NCI-H187 (cell line): Measurements from ENCODE around the gene RRP8.

Experiments
- DNase-seq, 2 experiments: peaks; one replicate each; lab custom pipeline; 2025; lab: John Stamatoyannopoulos, UW

Gene RRP8

GRCh38 chr11:6599881-6600390 is 3.5 kb downstream of the RRP8 start:
- no peak for DNase-seq

- no peak for DNase-seq
These were observed 4.0 kb downstream of the RRP8 start for GRCh38 chr11:6599449-6599848.

GRCh38 chr11:6598555-6598954 is 4.9 kb downstream of the RRP8 start:
- DNase-seq, result no peak

- DNase-seq, result no peak
These were observed 7.1 kb downstream of the RRP8 start for GRCh38 chr11:6596239-6596877.

GRCh38 chr11:6594142-6594768 is 9.2 kb downstream of the RRP8 start:
- no peak for DNase-seq

GRCh38 chr11:6588018-6588417 is 15.4 kb downstream of the RRP8 start:
- DNase-seq, result no peak

GRCh38 chr11:6587360-6587953 is 16.0 kb downstream of the RRP8 start:
- no peak for DNase-seq

GRCh38 chr11:6586434-6587359 is 16.7 kb downstream of the RRP8 start:
- DNase-seq, result no peak

GRCh38 chr11:6584528-6584927 is 18.9 kb downstream of the RRP8 start:
- DNase-seq, result no peak

- no peak for DNase-seq
These were observed 19.8 kb downstream of the RRP8 start for GRCh38 chr11:6583584-6583983.

- DNase-seq, result no peak
These were observed 23.7 kb downstream of the RRP8 start for GRCh38 chr11:6579681-6580080.

- DNase-seq, result no peak
These were observed 25.3 kb downstream of the RRP8 start for GRCh38 chr11:6578134-6578533.

GRCh38 chr11:6576471-6577373 is 26.7 kb downstream of the RRP8 start:
- DNase-seq, result no peak

GRCh38 chr11:6574816-6575715 is 28.4 kb downstream of the RRP8 start:
- DNase-seq, result no peak

GRCh38 chr11:6572215-6572614 is 31.2 kb downstream of the RRP8 start:
- DNase-seq, result no peak

- DNase-seq, result no peak
These were observed 31.9 kb downstream of the RRP8 start for GRCh38 chr11:6571434-6572008.

- no peak for DNase-seq
These were observed 32.6 kb downstream of the RRP8 start for GRCh38 chr11:6570691-6571427.

GRCh38 chr11:6569706-6570105 is 33.7 kb downstream of the RRP8 start:
- no peak for DNase-seq
